ENCODE results near the gene ITGA6.

- TF ChIP-seq CTCF (IDR thresholded peaks at IDR 0.05), result no peak
- no peak for TF ChIP-seq ZFX (IDR thresholded peaks at IDR 0.05; ENCODE audit: borderline replicate concordance)
Measured at GRCh38 chr2:172531309-172531708, 103.9 kb downstream of the ITGA6 start.

All from 22Rv1 (cell line).